ENCODE measurements around the gene SBF2.

Gene SBF2

GRCh38 chr11:10288881-10289764, 4.9 kb downstream of the SBF2 start:
- H3K79me1 ChIP-seq (ENCODE audit: low read depth, low read length) = peaks cover 6% of the 10 kb centered on the region
- H3K9me3 ChIP-seq (replicated peaks in 1 of 2; ENCODE audit: control insufficient read depth in 2 of 2, insufficient read depth in 1 of 2, low read depth in 1 of 2, low read length in 2 of 2) = no peaks in the 10 kb centered on the region
- H2BK12ac ChIP-seq (ENCODE audit: low read length) = no peak overlapping the region
- no peak overlapping the region for H2BK5ac ChIP-seq (ENCODE audit: low read length)
- peaks cover 0 to 1% of the 10 kb centered on the region in 2 donors for H3K4me1 ChIP-seq (ENCODE audit: control insufficient read depth in 2 of 2, insufficient read depth in 1 of 2, low read depth in 1 of 2, low read length in 2 of 2)
- H4K8ac ChIP-seq (ENCODE audit: low read depth, low read length) = no peak overlapping the region
- H3K18ac ChIP-seq (ENCODE audit: low read length) = peak overlapping the region; percentile 49
- DNase-seq (ENCODE audit: low spot score) = no peak
- H2BK120ac ChIP-seq (ENCODE audit: low read depth, low read length) = no peak overlapping the region
- H4K91ac ChIP-seq (ENCODE audit: low read depth, low read length, poor library complexity) = no peak overlapping the region
- H3K23ac ChIP-seq (ENCODE audit: low read depth, low read length, poor library complexity) = peak overlapping the region; percentile 66
- no peak overlapping the region for H3K4me3 ChIP-seq (ENCODE audit: low read length in 2 of 2)
- no peak overlapping the region for H3K27ac ChIP-seq (replicated peaks; ENCODE audit: low read length)
- H3K14ac ChIP-seq (ENCODE audit: low read length) = no peak overlapping the region
- H3K9ac ChIP-seq (ENCODE audit: low read depth, low read length, poor library complexity) = no peak overlapping the region
- no peaks in the 10 kb centered on the region for H3K27me3 ChIP-seq (ENCODE audit: control insufficient read depth in 3 of 3, insufficient read depth in 3 of 3, low read depth in 1 of 3, low read length in 3 of 3)
- H3K4ac ChIP-seq (ENCODE audit: low read length) = no peak overlapping the region
- peak overlapping the region; percentile 36 for H2AK5ac ChIP-seq (ENCODE audit: low read depth, low read length)
- H3K36me3 ChIP-seq (replicated peaks in 1 of 2; ENCODE audit: control insufficient read depth in 2 of 2, insufficient read depth in 2 of 2, low read length in 2 of 2) = peaks cover 2 to 16% of the 10 kb centered on the region in 2 donors
- H2AFZ ChIP-seq (ENCODE audit: low read length) = no peak overlapping the region
- H3K4me2 ChIP-seq (ENCODE audit: insufficient read depth, low read length, poor library complexity, severe bottlenecking) = no peak overlapping the region
- H2BK15ac ChIP-seq (ENCODE audit: low read length) = no peak overlapping the region
- WGBS, 2 donors (ENCODE audit: extremely low coverage in 2 of 2, insufficient read length in 2 of 2, insufficient replicate concordance in 1 of 2) = no CpG with 5 or more reads among the region's 24 CpGs

GRCh38 chr11:10287766-10288715, 6.0 kb downstream of the SBF2 start:
- Histone ChIP-seq H3K9me3 (replicated peaks in 1 of 2; ENCODE audit: control insufficient read depth in 2 of 2, insufficient read depth in 1 of 2, low read depth in 1 of 2, low read length in 2 of 2) (no peaks in the 10 kb centered on the region), H3K4me1 (ENCODE audit: control insufficient read depth in 2 of 2, insufficient read depth in 1 of 2, low read depth in 1 of 2, low read length in 2 of 2) (peaks cover 0 to 1% of the 10 kb centered on the region in 2 donors), H3K4me3 (ENCODE audit: low read length in 2 of 2) (no peak overlapping the region), H3K14ac (ENCODE audit: low read length) (no peak overlapping the region), H3K4ac (ENCODE audit: low read length) (no peak overlapping the region), H2BK120ac (ENCODE audit: low read depth, low read length) (no peak overlapping the region), H2AK5ac (ENCODE audit: low read depth, low read length) (no peak overlapping the region), H3K23ac (ENCODE audit: low read depth, low read length, poor library complexity) (no peak overlapping the region), H3K27me3 (ENCODE audit: control insufficient read depth in 3 of 3, insufficient read depth in 3 of 3, low read depth in 1 of 3, low read length in 3 of 3) (no peaks in the 10 kb centered on the region), H4K91ac (ENCODE audit: low read depth, low read length, poor library complexity) (no peak overlapping the region), H3K36me3 (replicated peaks in 1 of 2; ENCODE audit: control insufficient read depth in 2 of 2, insufficient read depth in 2 of 2, low read length in 2 of 2) (peaks cover 2 to 16% of the 10 kb centered on the region in 2 donors), H2BK5ac (ENCODE audit: low read length) (no peak overlapping the region), H3K4me2 (ENCODE audit: insufficient read depth, low read length, poor library complexity, severe bottlenecking) (no peak overlapping the region), H3K27ac (replicated peaks; ENCODE audit: low read length) (no peak overlapping the region), H3K79me1 (ENCODE audit: low read depth, low read length) (peaks cover 6% of the 10 kb centered on the region), H2AFZ (ENCODE audit: low read length) (no peak overlapping the region), H3K9ac (ENCODE audit: low read depth, low read length, poor library complexity) (no peak overlapping the region), H2BK15ac (ENCODE audit: low read length) (no peak overlapping the region), H3K18ac (ENCODE audit: low read length) (no peak overlapping the region), H4K8ac (ENCODE audit: low read depth, low read length) (no peak overlapping the region), H2BK12ac (ENCODE audit: low read length) (no peak overlapping the region)
- DNase-seq (ENCODE audit: low spot score) = no peak
- WGBS, 2 donors (ENCODE audit: extremely low coverage in 2 of 2, insufficient read length in 2 of 2, insufficient replicate concordance in 1 of 2) = no CpG with 5 or more reads among the region's 9 CpGs

GRCh38 chr11:10287140-10287539, 6.9 kb downstream of the SBF2 start:
- H2BK120ac ChIP-seq (ENCODE audit: low read depth, low read length) = no peak overlapping the region
- no peaks in the 10 kb centered on the region for H3K4me1 ChIP-seq (ENCODE audit: control insufficient read depth in 2 of 2, insufficient read depth in 1 of 2, low read depth in 1 of 2, low read length in 2 of 2)
- no peak overlapping the region for H4K8ac ChIP-seq (ENCODE audit: low read depth, low read length)
- no peak overlapping the region for H3K23ac ChIP-seq (ENCODE audit: low read depth, low read length, poor library complexity)
- H3K36me3 ChIP-seq (replicated peaks in 1 of 2; ENCODE audit: control insufficient read depth in 2 of 2, insufficient read depth in 2 of 2, low read length in 2 of 2) = peaks cover 2 to 16% of the 10 kb centered on the region in 2 donors
- no peak overlapping the region for H2BK5ac ChIP-seq (ENCODE audit: low read length)
- no peak overlapping the region for H3K14ac ChIP-seq (ENCODE audit: low read length)
- DNase-seq (ENCODE audit: low spot score) = no peak
- H3K9me3 ChIP-seq (replicated peaks in 1 of 2; ENCODE audit: control insufficient read depth in 2 of 2, insufficient read depth in 1 of 2, low read depth in 1 of 2, low read length in 2 of 2) = no peaks in the 10 kb centered on the region
- H3K27me3 ChIP-seq (ENCODE audit: control insufficient read depth in 3 of 3, insufficient read depth in 3 of 3, low read depth in 1 of 3, low read length in 3 of 3) = no peaks in the 10 kb centered on the region
- H3K79me1 ChIP-seq (ENCODE audit: low read depth, low read length) = peaks cover 6% of the 10 kb centered on the region
- no peak overlapping the region for H3K18ac ChIP-seq (ENCODE audit: low read length)
- no peak overlapping the region for H4K91ac ChIP-seq (ENCODE audit: low read depth, low read length, poor library complexity)
- no peak overlapping the region for H3K9ac ChIP-seq (ENCODE audit: low read depth, low read length, poor library complexity)
- H3K4ac ChIP-seq (ENCODE audit: low read length) = no peak overlapping the region
- no peak overlapping the region for H2BK15ac ChIP-seq (ENCODE audit: low read length)
- no peak overlapping the region for H2AFZ ChIP-seq (ENCODE audit: low read length)
- H3K27ac ChIP-seq (replicated peaks; ENCODE audit: low read length) = no peak overlapping the region
- no peak overlapping the region for H3K4me2 ChIP-seq (ENCODE audit: insufficient read depth, low read length, poor library complexity, severe bottlenecking)
- no peak overlapping the region for H2BK12ac ChIP-seq (ENCODE audit: low read length)
- H3K4me3 ChIP-seq (ENCODE audit: low read length in 2 of 2) = no peak overlapping the region
- no CpG with 5 or more reads among the region's 3 CpGs for WGBS, 2 donors (ENCODE audit: extremely low coverage in 2 of 2, insufficient read length in 2 of 2, insufficient replicate concordance in 1 of 2)
- H2AK5ac ChIP-seq (ENCODE audit: low read depth, low read length) = no peak overlapping the region
